ENCODE measurements around the gene RIN2.
"Not testable (repeated sequence)": the region's sequence is repeated elsewhere in the genome, so short reads cannot be mapped to it uniquely, and the experiment has no call there.

DNA sequence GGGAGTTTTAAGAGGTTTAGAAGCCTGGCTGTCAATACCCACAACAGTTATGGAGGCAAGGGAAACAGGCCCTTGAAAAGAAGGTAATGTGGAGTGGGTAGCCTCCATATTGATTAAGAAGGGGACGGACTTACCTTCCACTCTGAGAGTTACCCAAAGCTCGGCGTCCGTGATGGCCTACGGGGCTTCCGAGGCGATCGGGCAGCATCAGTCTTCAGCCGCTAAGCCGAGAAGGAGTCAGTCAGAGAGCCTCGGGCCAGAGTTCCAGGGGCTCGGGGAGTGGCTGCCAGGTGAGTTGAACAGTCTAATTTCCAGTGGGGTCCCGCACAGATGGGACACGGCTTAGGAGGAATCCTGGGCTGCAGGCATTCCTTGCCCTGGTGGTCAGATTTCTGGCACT lies 3.9 kb upstream of the RIN2 start:
- not testable (repeated sequence) for TF ChIP-seq CTCF, POLR2A, POLR2AphosphoS5, EP300 (IDR thresholded peaks at IDR 0.05)
